Activated T-cell treated with anti-CD3 and anti-CD28 coated beads, Interleukin-2, amount 50 U/mL, for 24 hours (primary cell): ENCODE data around the gene CAVIN4.

Experiments
- DNase-seq: peaks from one replicate; pipeline ENCODE4 v3.0.0-alpha.2; 2020
- H3K27ac Mint-ChIP-seq: 2 replicates; pipeline ENCODE4 v1.8.0; 2020; ENCODE audit warnings: mild to moderate bottlenecking, mixed read lengths
- H3K27me3 Mint-ChIP-seq: 2 replicates; pipeline ENCODE4 v1.8.0; 2020; ENCODE audit warnings: mixed read lengths
- H3K36me3 Mint-ChIP-seq: 2 replicates; pipeline ENCODE4 v1.8.0; 2020; ENCODE audit warnings: low read depth, mixed read lengths
- H3K4me1 Mint-ChIP-seq: 2 replicates; pipeline ENCODE4 v1.8.0; 2020; ENCODE audit warnings: low read depth, mixed read lengths
- H3K4me3 Mint-ChIP-seq: 2 replicates; pipeline ENCODE4 v1.8.0; 2020; ENCODE audit warnings: mild to moderate bottlenecking, moderate library complexity, mixed read lengths
- H3K9me3 Mint-ChIP-seq: 2 replicates; pipeline ENCODE4 v1.8.0; 2020; ENCODE audit warnings: mixed read lengths

Gene CAVIN4

GRCh38 chr9:100601216-100601615 is 23.3 kb downstream of the CAVIN4 start:
- H3K36me3 Mint-ChIP-seq: no peaks in the 10 kb centered on the region
- H3K4me1 Mint-ChIP-seq: peaks cover 21% of the 10 kb centered on the region
- H3K27ac Mint-ChIP-seq: no peak overlapping the region
- no peaks in the 10 kb centered on the region for H3K27me3 Mint-ChIP-seq
- peak; percentile 39 for DNase-seq
- H3K4me3 Mint-ChIP-seq: no peak overlapping the region
- H3K9me3 Mint-ChIP-seq: no peaks in the 10 kb centered on the region

GRCh38 chr9:100602342-100602801 is 24.5 kb downstream of the CAVIN4 start:
- no peak overlapping the region for H3K27ac Mint-ChIP-seq
- no peaks in the 10 kb centered on the region for H3K36me3 Mint-ChIP-seq
- no peaks in the 10 kb centered on the region for H3K9me3 Mint-ChIP-seq
- peaks cover 21% of the 10 kb centered on the region for H3K4me1 Mint-ChIP-seq
- DNase-seq: no peak
- H3K4me3 Mint-ChIP-seq: no peak overlapping the region
- no peaks in the 10 kb centered on the region for H3K27me3 Mint-ChIP-seq

DNA sequence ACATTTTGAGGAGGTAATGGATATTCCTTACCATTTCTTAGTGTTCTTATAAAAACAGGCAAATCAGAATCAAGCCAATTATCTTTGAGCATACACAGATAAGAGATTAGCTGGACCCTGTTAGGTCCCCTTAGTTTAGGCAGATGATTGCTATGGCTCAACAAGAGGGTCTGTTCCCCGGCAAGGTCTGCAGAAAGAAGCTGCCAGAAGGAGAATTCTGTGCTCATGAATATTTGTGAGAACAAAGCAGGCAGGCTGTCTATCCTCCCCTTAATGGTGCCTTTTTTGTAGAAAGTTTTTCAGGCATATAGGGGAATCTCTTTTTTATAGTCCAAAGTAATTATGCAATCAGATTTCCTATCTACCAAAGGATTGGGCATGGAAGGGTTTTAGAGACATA is 27.5 kb downstream of the CAVIN4 start:
- no peaks in the 10 kb centered on the region for H3K36me3 Mint-ChIP-seq

DNA sequence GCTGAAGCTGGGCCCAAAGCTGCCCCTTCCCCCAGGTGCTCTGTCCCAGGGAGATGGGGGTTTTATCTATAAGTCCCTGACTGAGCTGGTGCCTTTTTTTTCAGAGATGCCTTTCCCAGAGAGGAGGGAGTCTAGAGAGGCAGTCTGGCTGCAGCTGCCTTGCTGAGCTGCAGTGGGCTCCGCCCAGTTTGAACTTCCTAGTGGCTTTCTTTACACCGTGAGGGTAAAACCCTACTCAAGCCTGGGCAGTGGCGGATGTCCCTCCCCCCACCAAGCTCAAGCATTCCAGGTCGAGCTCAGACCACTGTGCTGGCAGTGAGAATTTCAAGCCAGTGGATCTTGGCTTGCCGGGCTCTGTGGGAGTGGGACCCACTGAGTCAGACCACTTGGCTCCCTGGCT is 41.3 kb downstream of the CAVIN4 start:
- no peaks in the 10 kb centered on the region for H3K36me3 Mint-ChIP-seq
- no peaks in the 10 kb centered on the region for H3K4me1 Mint-ChIP-seq
- H3K9me3 Mint-ChIP-seq: peaks cover 15% of the 10 kb centered on the region
- DNase-seq: no peak
- H3K27me3 Mint-ChIP-seq: peaks cover 24% of the 10 kb centered on the region
- H3K27ac Mint-ChIP-seq: no peak overlapping the region
- H3K4me3 Mint-ChIP-seq: no peak overlapping the region

More for the DNA sequence above, 27.5 kb downstream of the CAVIN4 start:
- DNase-seq: no peak
- Mint-ChIP-seq H3K4me1 (no peaks in the 10 kb centered on the region), H3K27ac (no peak overlapping the region), H3K4me3 (no peak overlapping the region), H3K9me3 (no peaks in the 10 kb centered on the region), H3K27me3 (no peaks in the 10 kb centered on the region)

GRCh38 chr9:100619665-100620064 is 41.8 kb downstream of the CAVIN4 start:
- peaks cover 15% of the 10 kb centered on the region for H3K9me3 Mint-ChIP-seq
- H3K36me3 Mint-ChIP-seq: no peaks in the 10 kb centered on the region
- H3K4me1 Mint-ChIP-seq: no peaks in the 10 kb centered on the region

DNA sequence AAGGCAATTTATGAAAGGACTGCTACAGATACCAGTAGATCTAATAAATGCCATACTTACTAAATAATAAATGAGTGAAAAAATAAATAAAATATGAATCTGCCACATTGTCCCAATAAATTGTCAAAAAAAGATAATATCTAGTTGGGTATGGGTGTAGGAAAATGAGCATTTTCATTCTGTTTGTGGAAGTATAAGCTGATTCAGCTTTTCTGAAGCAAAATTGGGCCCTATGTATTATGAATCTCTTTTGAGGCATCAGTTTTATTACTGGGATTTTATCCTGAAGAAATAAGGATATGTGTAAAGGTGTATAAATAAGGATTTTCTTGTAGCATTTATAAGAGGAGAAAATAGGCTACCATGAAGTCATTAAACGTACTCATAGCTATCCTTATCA is 46.1 kb downstream of the CAVIN4 start:
- Mint-ChIP-seq H3K36me3 (no peaks in the 10 kb centered on the region), H3K9me3 (peaks cover 6% of the 10 kb centered on the region), H3K27ac (no peak overlapping the region), H3K4me3 (no peak overlapping the region), H3K4me1 (no peaks in the 10 kb centered on the region), H3K27me3 (peaks cover 4% of the 10 kb centered on the region)
- no peak for DNase-seq

More at GRCh38 chr9:100619665-100620064, 41.8 kb downstream of the CAVIN4 start:
- Mint-ChIP-seq H3K27ac (no peak overlapping the region), H3K27me3 (peaks cover 24% of the 10 kb centered on the region), H3K4me3 (no peak overlapping the region)
- no peak for DNase-seq

GRCh38 chr9:100626949-100627348 is 49.1 kb downstream of the CAVIN4 start:
- Mint-ChIP-seq H3K27me3 (peaks cover 6% of the 10 kb centered on the region), H3K36me3 (no peaks in the 10 kb centered on the region), H3K27ac (no peak overlapping the region), H3K9me3 (peaks cover 6% of the 10 kb centered on the region), H3K4me1 (no peaks in the 10 kb centered on the region), H3K4me3 (no peak overlapping the region)
- DNase-seq: no peak

GRCh38 chr9:100637787-100638186 is 59.9 kb downstream of the CAVIN4 start:
- no peaks in the 10 kb centered on the region for H3K4me1 Mint-ChIP-seq
- DNase-seq: no peak
- peaks cover 30% of the 10 kb centered on the region for H3K27me3 Mint-ChIP-seq
- no peak overlapping the region for H3K4me3 Mint-ChIP-seq
- no peaks in the 10 kb centered on the region for H3K36me3 Mint-ChIP-seq
- H3K9me3 Mint-ChIP-seq: peaks cover 9% of the 10 kb centered on the region
- no peak overlapping the region for H3K27ac Mint-ChIP-seq
